HCT116 (cell line): Measurements from ENCODE around the gene PON1. TPM values are rescaled to one million over a fixed set of nuclear protein-coding genes. Genes with fewer than 3 reads are reported as not detected.

Experiments
- ATAC-seq: fragments of 200-7000 bp; cut with Tn5 transposase; 2 replicates; pipeline ENCODE4 v1.9.1; 2020; ENCODE audit warnings: mild to moderate bottlenecking, moderate library complexity
- BruUV-seq: library from RNA; stranded (reverse); fragments of 400-500 nt; replicated peaks from 2 replicates; lab custom pipeline; 2021; lab: Mats Ljungman, UMichigan
- CTCF ChIA-PET: fragments of 300-600 bp; sonication (Branson Sonifier 250); formaldehyde crosslinking; loops from one replicate; lab custom pipeline; 2021; ENCODE audit warnings: antibody characterized with exemption; lab: Charles Lee
- POLR2A ChIA-PET: fragments of 300-600, 350-600 bp; sonication (Branson Sonifier 250); formaldehyde crosslinking; loops from one replicate; lab custom pipeline; 2021; ENCODE audit warnings: antibody characterized with exemption; lab: Charles Lee
- RAD21 ChIA-PET, 2 experiments: fragments of 300-600 bp; sonication (Branson Sonifier 250); formaldehyde crosslinking; loops; one replicate each; lab custom pipeline; 2023; ENCODE audit warnings: low total read pairs in 2 of 2; ENCODE audit not compliant: uncharacterized antibody in 2 of 2, unreplicated experiment in 2 of 2, low non-redundant PET in 1 of 2; lab: Charles Lee
- DNase-seq: peaks from one replicate; pipeline ENCODE4 v3.0.0-alpha.2; 2010; ENCODE audit warnings: low read depth, low spot score
- H2AFZ ChIP-seq: fragments of 200-600 bp; shearing (Covaris generic), sonication (generic); 2 replicates; pipeline ENCODE4 v1.6.1; 2017; ENCODE audit warnings: low read depth, mixed run types, mixed read lengths, antibody characterized with exemption, low read length; ENCODE audit not compliant: poor library complexity, severe bottlenecking
- H3K27ac ChIP-seq: 2 replicates; pipeline ENCODE4 v1.5.1; 2012; ENCODE audit warnings: low read depth, low read length
- H3K27me3 ChIP-seq: fragments of 200-600 bp; sonication (generic); 2 replicates; pipeline ENCODE4 v1.6.1; 2016; ENCODE audit warnings: mixed run types, low read length, mixed read lengths; ENCODE audit not compliant: insufficient read depth
- H3K36me3 ChIP-seq, 2 experiments: fragments of 200-500 bp in 1 of 2; fragments of 200-600 bp in 1 of 2; sonication (Bioruptor generic) in 1 of 2; sonication (generic) in 1 of 2; 2 replicates each; pipeline versions ENCODE4 v1.5.1 to v1.6.1; 2014 to 2016; ENCODE audit warnings: low read length in 2 of 2, inconsistent platforms in 1 of 2, mixed read lengths in 1 of 2, mixed run types in 1 of 2; ENCODE audit not compliant: insufficient read depth in 2 of 2, control insufficient read depth in 1 of 2
- H3K4me1 ChIP-seq, 2 experiments: fragments of 200-600 bp in 1 of 2; sonication (generic) in 1 of 2; 2 replicates each; pipeline versions ENCODE4 v1.5.1 to v1.6.1; 2012 to 2017; ENCODE audit warnings: low read length in 2 of 2, inconsistent platforms in 1 of 2, mild to moderate bottlenecking in 1 of 2, mixed read lengths in 1 of 2, mixed run types in 1 of 2, moderate library complexity in 1 of 2; ENCODE audit not compliant: insufficient read depth in 2 of 2, control insufficient read depth in 1 of 2
- H3K4me2 ChIP-seq: fragments of 200-600 bp; sonication (generic); 2 replicates; pipeline ENCODE4 v1.6.1; 2017; ENCODE audit warnings: mixed run types, low read length, mixed read lengths
- H3K4me3 ChIP-seq, 2 experiments: fragments of 200-600 bp in 1 of 2; sonication (generic) in 1 of 2; replicated peaks in 1 of 2; 2 replicates each; pipeline ENCODE4 v1.5.1; 2011 to 2016; ENCODE audit warnings: low read length in 2 of 2, control low read depth in 1 of 2, low read depth in 1 of 2, mild to moderate bottlenecking in 1 of 2, mixed read lengths in 1 of 2, mixed run types in 1 of 2
- H3K79me2 ChIP-seq: fragments of 200-600 bp; sonication (generic); 2 replicates; pipeline ENCODE4 v1.6.1; 2017; ENCODE audit warnings: mild to moderate bottlenecking, mixed run types, low read length, moderate library complexity, mixed read lengths; ENCODE audit not compliant: insufficient read depth
- H3K9ac ChIP-seq: fragments of 200-600 bp; sonication (generic); 2 replicates; pipeline ENCODE4 v1.6.1; 2016; ENCODE audit warnings: low read length, mixed read lengths
- H3K9me2 ChIP-seq: fragments of 200-600 bp; sonication (generic), shearing (Covaris generic); 2 replicates; pipeline ENCODE4 v1.6.1; 2017; ENCODE audit warnings: mixed run types, mild to moderate bottlenecking, moderate library complexity; ENCODE audit not compliant: insufficient read depth
- H3K9me3 ChIP-seq, 2 experiments: fragments of 200-500 bp in 1 of 2; fragments of 200-600 bp in 1 of 2; sonication (Bioruptor generic) in 1 of 2; sonication (generic) in 1 of 2; 2 replicates each; pipeline ENCODE4 v1.6.1; 2014 to 2017; ENCODE audit warnings: low read length in 2 of 2, mixed read lengths in 2 of 2, inconsistent platforms in 1 of 2, low read depth in 1 of 2, mild to moderate bottlenecking in 1 of 2, mixed run types in 1 of 2, moderate library complexity in 1 of 2; ENCODE audit not compliant: control insufficient read depth in 1 of 2, insufficient read depth in 1 of 2
- H4K20me1 ChIP-seq: fragments of 200-600 bp; sonication (generic), shearing (Covaris generic); 2 replicates; pipeline ENCODE4 v1.6.1; 2017; ENCODE audit warnings: mixed run types, mild to moderate bottlenecking, moderate library complexity; ENCODE audit not compliant: insufficient read depth
- CBX3 ChIP-seq: IDR thresholded peaks from 2 replicates; pipeline ENCODE4 v1.6.1; 2012; ENCODE audit warnings: low read depth
- EGR1 ChIP-seq: IDR thresholded peaks from 2 replicates; pipeline ENCODE4 v1.6.1; 2012; ENCODE audit warnings: low read depth
- MAX ChIP-seq: IDR thresholded peaks from 2 replicates; pipeline ENCODE4 v1.6.1; 2012
- POLR2AphosphoS5 ChIP-seq: IDR thresholded peaks from 2 replicates; pipeline ENCODE4 v1.6.1; 2011; ENCODE audit warnings: mild to moderate bottlenecking, low read depth, low read length, moderate library complexity
- RAD21 ChIP-seq: IDR thresholded peaks from 2 replicates; pipeline ENCODE4 v1.6.1; 2012; ENCODE audit warnings: low read depth, mild to moderate bottlenecking
- SP1 ChIP-seq: IDR thresholded peaks from 2 replicates; pipeline ENCODE4 v1.6.1; 2012; ENCODE audit warnings: low read depth
- TCF7L2 ChIP-seq: IDR thresholded peaks from 2 replicates; pipeline ENCODE4 v1.7.0; 2011; ENCODE audit warnings: borderline replicate concordance, inconsistent platforms; ENCODE audit not compliant: insufficient read depth, insufficient read length; ENCODE audit errors: extremely low read depth
- ZBTB33 ChIP-seq: IDR thresholded peaks from 2 replicates; pipeline ENCODE4 v1.6.1; 2011; ENCODE audit warnings: mild to moderate bottlenecking, low read length, moderate library complexity; ENCODE audit not compliant: insufficient replicate concordance; ENCODE audit errors: extremely low read depth
- ZNF274 ChIP-seq: fragments of 200-500 bp; sonication (Bioruptor generic); IDR thresholded peaks from 2 replicates; pipeline ENCODE4 v1.6.1; 2014; ENCODE audit warnings: mild to moderate bottlenecking, low read depth, low read length, inconsistent platforms
- intact Hi-C: fragments of 100-400 bp; cut with micrococcal nuclease; formaldehyde crosslinking; loops from 2 replicates; pipeline ENCODE4 v1.10.0; 2022
- total RNA-seq: library from RNA; stranded (reverse); gene quantifications from one replicate; pipeline ENCODE4 v1.2.1, GENCODE V29; 2021; ENCODE audit not compliant: unreplicated experiment

The PON1 gene
- total RNA-seq, 1 experiment from 2014 or later, result 0.20 TPM

GRCh38 chr7:95320651-95321050 is 3.7 kb downstream of the PON1 start:
- intact Hi-C loops, result no loop called here
- TF ChIP-seq EGR1 (no peak), ZNF274 (no peak), SP1 (no peak), MAX (no peak), ZBTB33 (no peak), CBX3 (no peak), RAD21 (no peak), TCF7L2 (no peak), POLR2AphosphoS5 (no peak)
- TF ChIP-seq, all 23 proteins: peak for 0
- POLR2A ChIA-PET, result no interaction called here

More at GRCh38 chr7:95320651-95321050, 3.7 kb downstream of the PON1 start:
- no peaks in the 10 kb centered on the region for H3K27me3 ChIP-seq
- ATAC-seq (no peak), DNase-seq (no peak)
- no peaks in the 10 kb centered on the region for H3K79me2 ChIP-seq
- no peak overlapping the region for H3K4me2 ChIP-seq
- ChIA-PET RAD21 (interaction anchor here in 1 of 2 experiments (0.7 kb wide), 1 partner anchor 342 kb away, joined by 3 read pairs; no protein-coding TSS in a partner anchor), CTCF (no interaction called here)
- no peak overlapping the region for H3K4me3 ChIP-seq
- no TSS peak for BruUV-seq
- H3K27ac ChIP-seq, result no peak overlapping the region
- H3K9me2 ChIP-seq, result no peaks in the 10 kb centered on the region
- no peaks in the 10 kb centered on the region for H3K9me3 ChIP-seq
- H3K4me1 ChIP-seq, result no peaks in the 10 kb centered on the region
- H4K20me1 ChIP-seq, result no peaks in the 10 kb centered on the region
- H3K9ac ChIP-seq, result no peak overlapping the region
- no peaks in the 10 kb centered on the region for H3K36me3 ChIP-seq
- no peak overlapping the region for H2AFZ ChIP-seq
